Neural progenitor cell (in vitro differentiated cells): Measurements from ENCODE around the gene STARD3.

ENCODE experiments used
- EZH2 ChIP-seq: fragments of 200-600 bp; sonication (generic); IDR thresholded peaks from 2 replicates; pipeline ENCODE4 v1.6.1; 2017; ENCODE audit warnings: antibody characterized with exemption, mild to moderate bottlenecking, moderate library complexity
- TF ChIP-seq, protein P1 (sequence below): fragments of 200-600 bp; sonication (generic); IDR thresholded peaks from 2 replicates; pipeline ENCODE4 v1.5.1; 2017; ENCODE audit warnings: antibody characterized with exemption, mild to moderate bottlenecking

DNA sequence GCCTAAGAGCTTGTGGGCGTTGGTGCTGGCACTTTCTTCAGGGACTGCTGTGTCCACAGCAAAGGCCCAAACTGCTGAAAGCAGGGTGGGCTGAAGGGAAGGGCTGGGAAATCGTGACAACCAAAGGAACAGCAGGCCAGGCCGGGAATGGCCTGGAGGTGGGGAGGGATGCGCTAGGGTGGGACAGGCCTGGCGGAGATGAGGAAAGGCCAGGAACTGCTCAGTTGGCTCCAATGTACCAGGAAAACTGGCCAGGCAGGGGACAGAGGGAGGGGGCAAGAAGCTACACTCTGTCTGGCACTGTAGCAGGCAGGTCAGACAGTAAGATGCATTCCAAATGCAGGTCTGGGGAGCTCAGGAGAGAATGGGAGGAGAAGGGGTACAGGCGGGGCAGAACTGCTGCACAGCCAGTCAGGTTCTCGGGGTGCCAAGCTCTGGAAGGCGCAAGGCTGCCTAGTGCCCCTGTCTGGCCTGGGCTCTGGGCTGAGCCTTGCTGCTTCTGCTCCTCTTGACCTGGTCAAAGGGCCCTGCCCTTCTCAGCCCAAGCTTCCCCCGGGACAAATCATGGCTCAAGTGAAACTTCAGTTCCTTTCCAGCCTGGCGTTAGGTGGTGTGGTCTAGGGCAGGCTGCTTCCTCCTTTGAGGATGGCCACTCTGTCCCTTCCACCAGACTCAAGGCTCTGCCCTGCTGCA is 38.6 kb downstream of the STARD3 start:
- no peak for TF ChIP-seq EZH2
- TF ChIP-seq, protein P1, sequence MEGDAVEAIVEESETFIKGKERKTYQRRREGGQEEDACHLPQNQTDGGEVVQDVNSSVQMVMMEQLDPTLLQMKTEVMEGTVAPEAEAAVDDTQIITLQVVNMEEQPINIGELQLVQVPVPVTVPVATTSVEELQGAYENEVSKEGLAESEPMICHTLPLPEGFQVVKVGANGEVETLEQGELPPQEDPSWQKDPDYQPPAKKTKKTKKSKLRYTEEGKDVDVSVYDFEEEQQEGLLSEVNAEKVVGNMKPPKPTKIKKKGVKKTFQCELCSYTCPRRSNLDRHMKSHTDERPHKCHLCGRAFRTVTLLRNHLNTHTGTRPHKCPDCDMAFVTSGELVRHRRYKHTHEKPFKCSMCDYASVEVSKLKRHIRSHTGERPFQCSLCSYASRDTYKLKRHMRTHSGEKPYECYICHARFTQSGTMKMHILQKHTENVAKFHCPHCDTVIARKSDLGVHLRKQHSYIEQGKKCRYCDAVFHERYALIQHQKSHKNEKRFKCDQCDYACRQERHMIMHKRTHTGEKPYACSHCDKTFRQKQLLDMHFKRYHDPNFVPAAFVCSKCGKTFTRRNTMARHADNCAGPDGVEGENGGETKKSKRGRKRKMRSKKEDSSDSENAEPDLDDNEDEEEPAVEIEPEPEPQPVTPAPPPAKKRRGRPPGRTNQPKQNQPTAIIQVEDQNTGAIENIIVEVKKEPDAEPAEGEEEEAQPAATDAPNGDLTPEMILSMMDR = no peak
